HG02970 (cell line): ENCODE data around the gene SLC6A19.

Experiments used
- ATAC-seq: cut with Tn5 transposase; IDR thresholded peaks from one replicate; pipeline ENCODE4 v1.9.1; 2021; ENCODE audit warnings: mild to moderate bottlenecking, moderate library complexity, moderate number of reproducible peaks; ENCODE audit not compliant: unreplicated experiment, low FRiP score

SLC6A19 gene

GRCh38 chr5:1235838-1236237 lies 34.4 kb downstream of the SLC6A19 start:
- no peak for ATAC-seq

- no peak for ATAC-seq
Observed at GRCh38 chr5:1239505-1240251, 38.3 kb downstream of the SLC6A19 start.

GRCh38 chr5:1240496-1241260 lies 39.3 kb downstream of the SLC6A19 start:
- no peak for ATAC-seq

GRCh38 chr5:1241509-1242080 lies 40.2 kb downstream of the SLC6A19 start:
- ATAC-seq = no peak

GRCh38 chr5:1242733-1243486 lies 41.5 kb downstream of the SLC6A19 start:
- no peak for ATAC-seq

GRCh38 chr5:1243487-1244130 lies 42.2 kb downstream of the SLC6A19 start:
- no peak for ATAC-seq

GRCh38 chr5:1244255-1244654 lies 42.9 kb downstream of the SLC6A19 start:
- no peak for ATAC-seq

- no peak for ATAC-seq
Observed at GRCh38 chr5:1244976-1245375, 43.6 kb downstream of the SLC6A19 start.

GRCh38 chr5:1245905-1246576 lies 44.6 kb downstream of the SLC6A19 start:
- no peak for ATAC-seq

GRCh38 chr5:1246711-1247431 lies 45.5 kb downstream of the SLC6A19 start:
- no peak for ATAC-seq

GRCh38 chr5:1247811-1248210 lies 46.4 kb downstream of the SLC6A19 start:
- no peak for ATAC-seq

- no peak for ATAC-seq
Observed at GRCh38 chr5:1249366-1250280, 48.2 kb downstream of the SLC6A19 start.

- no peak for ATAC-seq
Observed at GRCh38 chr5:1251678-1252580, 50.5 kb downstream of the SLC6A19 start.

GRCh38 chr5:1252681-1253080 lies 51.3 kb downstream of the SLC6A19 start:
- ATAC-seq = no peak

- ATAC-seq = no peak
Observed at GRCh38 chr5:1253456-1254105, 52.2 kb downstream of the SLC6A19 start.

GRCh38 chr5:1254196-1254595 lies 52.8 kb downstream of the SLC6A19 start:
- no peak for ATAC-seq
